Measurements from ENCODE around the gene LPP. TPM values are rescaled to one million over a fixed set of nuclear protein-coding genes. Genes with fewer than 3 reads are reported as not detected.

LPP gene
- total RNA-seq, 2 donors from 2014 or later, result 1,568 to 1,607 TPM

- no peaks in the 10 kb centered on the region for H3K27me3 ChIP-seq (replicated peaks; ENCODE audit: insufficient read depth)
- no peak for ATAC-seq (ENCODE audit: insufficient number of reproducible peaks, low FRiP score, low read depth)
- no peak for DNase-seq (ENCODE audit: low spot score)
- H3K36me3 ChIP-seq, result no peaks in the 10 kb centered on the region
- no peak overlapping the region for H3K4me3 ChIP-seq
- peak overlapping the region; percentile 15 to 30 for H3K27ac ChIP-seq
- no peaks in the 10 kb centered on the region for H3K9me3 ChIP-seq
- H3K4me1 ChIP-seq (ENCODE audit: control insufficient read depth in 1 of 2, low read depth in 2 of 2), result peaks cover 73 to 97% of the 10 kb centered on the region in 2 donors
- TF ChIP-seq, protein P1, sequence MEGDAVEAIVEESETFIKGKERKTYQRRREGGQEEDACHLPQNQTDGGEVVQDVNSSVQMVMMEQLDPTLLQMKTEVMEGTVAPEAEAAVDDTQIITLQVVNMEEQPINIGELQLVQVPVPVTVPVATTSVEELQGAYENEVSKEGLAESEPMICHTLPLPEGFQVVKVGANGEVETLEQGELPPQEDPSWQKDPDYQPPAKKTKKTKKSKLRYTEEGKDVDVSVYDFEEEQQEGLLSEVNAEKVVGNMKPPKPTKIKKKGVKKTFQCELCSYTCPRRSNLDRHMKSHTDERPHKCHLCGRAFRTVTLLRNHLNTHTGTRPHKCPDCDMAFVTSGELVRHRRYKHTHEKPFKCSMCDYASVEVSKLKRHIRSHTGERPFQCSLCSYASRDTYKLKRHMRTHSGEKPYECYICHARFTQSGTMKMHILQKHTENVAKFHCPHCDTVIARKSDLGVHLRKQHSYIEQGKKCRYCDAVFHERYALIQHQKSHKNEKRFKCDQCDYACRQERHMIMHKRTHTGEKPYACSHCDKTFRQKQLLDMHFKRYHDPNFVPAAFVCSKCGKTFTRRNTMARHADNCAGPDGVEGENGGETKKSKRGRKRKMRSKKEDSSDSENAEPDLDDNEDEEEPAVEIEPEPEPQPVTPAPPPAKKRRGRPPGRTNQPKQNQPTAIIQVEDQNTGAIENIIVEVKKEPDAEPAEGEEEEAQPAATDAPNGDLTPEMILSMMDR (IDR thresholded peaks at IDR 0.05), result no peak
These were observed 14.2 kb downstream of the LPP start for GRCh38 chr3:188168186-188168585.

DNA sequence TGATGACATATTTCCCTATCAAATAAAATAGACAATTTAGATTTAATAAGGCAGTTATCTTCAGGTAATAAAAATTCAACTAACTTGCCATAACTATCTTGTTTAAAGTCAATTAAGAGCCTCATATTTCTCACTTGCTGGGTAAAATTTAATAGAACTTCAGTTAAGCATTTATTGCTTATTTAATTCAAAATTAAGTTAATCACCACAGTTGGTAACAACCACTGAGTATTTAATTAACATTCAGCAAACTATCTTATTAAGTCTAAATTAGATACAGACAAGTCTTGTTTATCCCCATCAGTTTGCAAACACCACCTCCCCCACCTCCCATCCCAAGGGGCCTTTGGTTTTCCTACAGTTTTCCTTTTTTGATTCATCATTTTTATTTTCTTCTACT lies 14.7 kb downstream of the LPP start:
- Histone ChIP-seq H3K27ac (peak overlapping the region; percentile 62 to 72), H3K9me3 (no peaks in the 10 kb centered on the region), H3K4me3 (no peak overlapping the region), H3K4me1 (ENCODE audit: control insufficient read depth in 1 of 2, low read depth in 2 of 2) (peaks cover 68 to 94% of the 10 kb centered on the region in 2 donors), H3K27me3 (replicated peaks; ENCODE audit: insufficient read depth) (no peaks in the 10 kb centered on the region), H3K36me3 (no peaks in the 10 kb centered on the region)
- ATAC-seq (ENCODE audit: insufficient number of reproducible peaks, low FRiP score, low read depth) (no peak), DNase-seq (ENCODE audit: low spot score) (no peak)
- TF ChIP-seq, protein P1 (IDR thresholded peaks at IDR 0.05), result no peak

DNA sequence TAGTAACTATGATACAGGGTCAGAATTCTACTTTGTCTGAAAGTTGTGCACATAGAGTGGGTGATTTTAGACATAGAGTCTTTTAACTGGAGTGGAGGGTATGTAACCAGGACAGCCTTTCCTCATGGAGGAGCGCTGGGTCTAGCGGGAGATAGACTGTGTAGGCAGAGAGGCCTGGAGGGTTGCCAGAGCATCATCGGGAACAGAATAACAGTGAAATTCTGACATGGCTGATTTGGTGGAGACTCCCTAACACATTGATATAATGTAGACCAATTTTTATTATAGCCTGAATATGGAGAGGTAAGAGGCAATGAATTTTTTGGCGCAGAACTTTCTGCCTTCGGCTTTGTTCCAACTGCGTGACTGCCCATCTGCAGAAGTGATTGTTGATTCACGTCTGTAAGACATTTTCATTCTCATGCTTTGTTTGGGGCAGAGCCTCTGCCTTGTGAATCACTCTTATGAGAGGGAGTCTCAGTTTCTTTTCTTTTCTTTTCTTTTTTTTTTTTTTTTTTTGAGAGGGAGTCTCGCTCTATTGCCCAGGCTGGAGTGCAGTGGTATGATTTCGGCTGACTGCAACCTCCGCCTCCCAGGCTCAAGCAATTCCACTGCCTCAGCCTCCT lies 16.0 kb downstream of the LPP start:
- DNase-seq (ENCODE audit: low spot score) (no peak), ATAC-seq (ENCODE audit: insufficient number of reproducible peaks, low FRiP score, low read depth) (no peak)
- Histone ChIP-seq H3K4me3 (peak overlapping the region; percentile 4), H3K27me3 (replicated peaks; ENCODE audit: insufficient read depth) (no peaks in the 10 kb centered on the region), H3K9me3 (no peaks in the 10 kb centered on the region), H3K36me3 (no peaks in the 10 kb centered on the region), H3K4me1 (ENCODE audit: control insufficient read depth in 1 of 2, low read depth in 2 of 2) (peaks cover 66 to 92% of the 10 kb centered on the region in 2 donors), H3K27ac (peak overlapping the region; percentile 62 to 72)
- TF ChIP-seq, protein P1 (IDR thresholded peaks at IDR 0.05), result no peak

DNA sequence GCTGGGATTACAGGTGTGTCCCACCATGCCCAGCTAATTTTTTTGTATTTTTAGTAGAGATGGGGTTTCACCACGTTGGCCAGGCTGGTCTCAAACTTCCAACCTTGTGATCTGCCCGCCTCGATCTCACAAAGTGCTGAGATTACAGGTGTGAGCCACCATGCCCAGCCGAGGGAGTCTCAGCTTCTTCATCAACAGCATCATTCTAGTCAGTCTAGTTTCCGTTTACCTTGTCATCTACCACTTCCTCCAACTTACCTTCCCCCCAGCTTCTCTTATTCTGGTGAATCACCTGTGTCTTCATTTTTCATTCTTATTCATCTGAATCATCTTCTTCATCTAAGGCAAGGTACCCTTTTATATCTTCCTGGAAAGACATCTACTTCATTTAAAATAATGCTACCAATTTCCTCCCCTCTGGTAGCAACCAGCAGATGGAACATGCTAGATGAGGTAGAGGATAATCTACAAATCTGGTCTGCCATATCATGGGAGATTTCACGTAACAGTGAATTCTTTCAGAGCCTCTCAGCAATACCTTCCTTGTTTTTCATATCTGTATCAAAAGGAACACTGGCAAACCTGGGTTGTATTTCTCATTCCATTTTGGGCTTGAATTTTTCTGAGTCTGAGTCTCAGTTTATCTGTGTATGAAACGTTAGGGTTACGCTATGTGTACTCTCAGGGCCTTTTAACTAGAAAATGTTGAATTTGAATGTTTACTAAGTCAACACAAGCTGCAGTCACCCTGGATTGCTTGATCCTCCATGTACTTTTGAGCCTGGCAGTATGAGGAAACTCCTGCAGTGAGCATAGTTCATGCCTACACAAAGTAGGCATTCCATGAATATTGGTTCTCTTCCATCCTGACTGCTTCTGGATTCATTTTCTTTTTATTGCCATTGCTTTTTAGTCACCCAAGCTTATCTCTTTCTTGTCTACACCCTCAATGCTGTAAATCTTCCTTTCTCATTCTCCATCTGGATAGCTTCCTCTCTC lies 16.8 kb downstream of the LPP start:
- ATAC-seq (ENCODE audit: insufficient number of reproducible peaks, low FRiP score, low read depth) (no peak), DNase-seq (ENCODE audit: low spot score) (no peak)
- TF ChIP-seq, protein P1 (IDR thresholded peaks at IDR 0.05), result no peak
- Histone ChIP-seq H3K4me3 (no peak overlapping the region), H3K27ac (peak overlapping the region; percentile 62 to 72), H3K36me3 (no peaks in the 10 kb centered on the region), H3K4me1 (ENCODE audit: control insufficient read depth in 1 of 2, low read depth in 2 of 2) (peaks cover 61 to 92% of the 10 kb centered on the region in 2 donors), H3K9me3 (no peaks in the 10 kb centered on the region), H3K27me3 (replicated peaks; ENCODE audit: insufficient read depth) (no peaks in the 10 kb centered on the region)
